Measurements from ENCODE around the gene LCA5.

DNA sequence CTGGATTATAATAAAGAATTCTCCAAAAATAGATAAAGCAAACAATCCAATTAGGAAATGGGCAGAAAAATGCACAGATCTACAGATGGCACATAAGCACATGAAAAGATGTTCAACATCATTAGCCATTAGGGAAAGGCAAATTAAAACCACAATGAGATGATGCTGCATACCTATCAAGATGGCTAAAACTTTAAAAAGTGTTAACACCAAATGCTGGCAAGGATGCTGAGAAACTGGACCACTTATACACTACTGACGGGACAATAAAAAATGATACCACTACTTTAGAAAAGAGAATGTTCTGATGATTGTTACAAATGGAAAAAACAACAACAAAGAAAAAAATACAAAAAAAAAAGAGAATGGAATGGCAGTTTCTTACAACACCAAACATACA, 26.5 kb downstream of the LCA5 start:
- TF ChIP-seq, protein P1, sequence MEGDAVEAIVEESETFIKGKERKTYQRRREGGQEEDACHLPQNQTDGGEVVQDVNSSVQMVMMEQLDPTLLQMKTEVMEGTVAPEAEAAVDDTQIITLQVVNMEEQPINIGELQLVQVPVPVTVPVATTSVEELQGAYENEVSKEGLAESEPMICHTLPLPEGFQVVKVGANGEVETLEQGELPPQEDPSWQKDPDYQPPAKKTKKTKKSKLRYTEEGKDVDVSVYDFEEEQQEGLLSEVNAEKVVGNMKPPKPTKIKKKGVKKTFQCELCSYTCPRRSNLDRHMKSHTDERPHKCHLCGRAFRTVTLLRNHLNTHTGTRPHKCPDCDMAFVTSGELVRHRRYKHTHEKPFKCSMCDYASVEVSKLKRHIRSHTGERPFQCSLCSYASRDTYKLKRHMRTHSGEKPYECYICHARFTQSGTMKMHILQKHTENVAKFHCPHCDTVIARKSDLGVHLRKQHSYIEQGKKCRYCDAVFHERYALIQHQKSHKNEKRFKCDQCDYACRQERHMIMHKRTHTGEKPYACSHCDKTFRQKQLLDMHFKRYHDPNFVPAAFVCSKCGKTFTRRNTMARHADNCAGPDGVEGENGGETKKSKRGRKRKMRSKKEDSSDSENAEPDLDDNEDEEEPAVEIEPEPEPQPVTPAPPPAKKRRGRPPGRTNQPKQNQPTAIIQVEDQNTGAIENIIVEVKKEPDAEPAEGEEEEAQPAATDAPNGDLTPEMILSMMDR (IDR thresholded peaks at IDR 0.05 in 2 of 3, conservative IDR thresholded peaks at IDR 0.05 in 1 of 3; ENCODE audit: borderline replicate concordance in 1 of 3, insufficient read depth in 1 of 3, low read depth in 2 of 3, low read length in 2 of 3) = no peak
- TF ChIP-seq POLR2A (IDR thresholded peaks at IDR 0.05; ENCODE audit: borderline replicate concordance, extremely low read depth, insufficient read depth, insufficient read length) (no peak), EGR1 (IDR thresholded peaks at IDR 0.05; ENCODE audit: low read depth) (no peak), YY1 (IDR thresholded peaks at IDR 0.05; ENCODE audit: extremely low read depth, insufficient replicate concordance, low read depth, low read length) (no peak), EZH2 (IDR thresholded peaks at IDR 0.05) (no peak), POLR2AphosphoS5 (IDR thresholded peaks at IDR 0.05; ENCODE audit: low read depth, low read length) (no peak), CEBPB (IDR thresholded peaks at IDR 0.05; ENCODE audit: low read depth) (no peak), SRF (IDR thresholded peaks at IDR 0.05; ENCODE audit: low read depth) (no peak), EZH2phosphoT487 (IDR thresholded peaks at IDR 0.05; ENCODE audit: borderline replicate concordance) (no peak), CBX3 (IDR thresholded peaks at IDR 0.05; ENCODE audit: low read depth) (no peak), ELF1 (IDR thresholded peaks at IDR 0.05; ENCODE audit: borderline replicate concordance, low read depth) (no peak)
- TF ChIP-seq, protein P2, sequence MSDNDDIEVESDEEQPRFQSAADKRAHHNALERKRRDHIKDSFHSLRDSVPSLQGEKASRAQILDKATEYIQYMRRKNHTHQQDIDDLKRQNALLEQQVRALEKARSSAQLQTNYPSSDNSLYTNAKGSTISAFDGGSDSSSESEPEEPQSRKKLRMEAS (IDR thresholded peaks at IDR 0.05) = no peak
- TF ChIP-seq, protein P3, sequence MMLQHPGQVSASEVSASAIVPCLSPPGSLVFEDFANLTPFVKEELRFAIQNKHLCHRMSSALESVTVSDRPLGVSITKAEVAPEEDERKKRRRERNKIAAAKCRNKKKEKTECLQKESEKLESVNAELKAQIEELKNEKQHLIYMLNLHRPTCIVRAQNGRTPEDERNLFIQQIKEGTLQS (IDR thresholded peaks at IDR 0.05) = no peak
- TF ChIP-seq, protein P4, sequence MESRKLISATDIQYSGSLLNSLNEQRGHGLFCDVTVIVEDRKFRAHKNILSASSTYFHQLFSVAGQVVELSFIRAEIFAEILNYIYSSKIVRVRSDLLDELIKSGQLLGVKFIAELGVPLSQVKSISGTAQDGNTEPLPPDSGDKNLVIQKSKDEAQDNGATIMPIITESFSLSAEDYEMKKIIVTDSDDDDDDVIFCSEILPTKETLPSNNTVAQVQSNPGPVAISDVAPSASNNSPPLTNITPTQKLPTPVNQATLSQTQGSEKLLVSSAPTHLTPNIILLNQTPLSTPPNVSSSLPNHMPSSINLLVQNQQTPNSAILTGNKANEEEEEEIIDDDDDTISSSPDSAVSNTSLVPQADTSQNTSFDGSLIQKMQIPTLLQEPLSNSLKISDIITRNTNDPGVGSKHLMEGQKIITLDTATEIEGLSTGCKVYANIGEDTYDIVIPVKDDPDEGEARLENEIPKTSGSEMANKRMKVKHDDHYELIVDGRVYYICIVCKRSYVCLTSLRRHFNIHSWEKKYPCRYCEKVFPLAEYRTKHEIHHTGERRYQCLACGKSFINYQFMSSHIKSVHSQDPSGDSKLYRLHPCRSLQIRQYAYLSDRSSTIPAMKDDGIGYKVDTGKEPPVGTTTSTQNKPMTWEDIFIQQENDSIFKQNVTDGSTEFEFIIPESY (IDR thresholded peaks at IDR 0.05; ENCODE audit: extremely low read depth, insufficient replicate concordance, low read length) = no peak
